GM19351 (cell line): ENCODE measurements around the gene GSK3B.
"Not testable (repeated sequence)": the region's sequence is repeated elsewhere in the genome, so short reads cannot be mapped to it uniquely, and the experiment has no call there.

Source experiments
- ATAC-seq: cut with Tn5 transposase; IDR thresholded peaks from one replicate; pipeline ENCODE4 v1.9.1; 2021; ENCODE audit warnings: mild to moderate bottlenecking, moderate library complexity; ENCODE audit not compliant: unreplicated experiment

The GSK3B gene

DNA sequence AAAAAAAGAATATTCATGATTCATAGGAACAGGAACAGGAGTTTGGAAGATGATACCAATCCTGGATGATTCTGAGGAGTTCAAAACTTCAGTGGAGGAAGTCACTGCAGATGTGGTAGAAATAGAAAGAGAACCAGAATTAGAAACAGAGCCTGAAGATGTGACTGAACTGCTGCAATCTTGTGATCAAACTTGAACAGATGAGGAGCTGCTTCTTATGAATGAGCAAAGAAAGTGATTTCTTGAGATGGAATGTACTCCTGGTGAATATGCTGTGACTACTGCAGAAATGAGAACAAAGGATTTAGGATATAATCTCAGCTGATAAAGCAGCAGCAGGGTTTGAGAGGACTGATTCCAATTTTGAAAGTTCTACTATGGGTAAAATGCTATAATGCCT lies 72.7 kb downstream of the GSK3B start:
- no peak for ATAC-seq

DNA sequence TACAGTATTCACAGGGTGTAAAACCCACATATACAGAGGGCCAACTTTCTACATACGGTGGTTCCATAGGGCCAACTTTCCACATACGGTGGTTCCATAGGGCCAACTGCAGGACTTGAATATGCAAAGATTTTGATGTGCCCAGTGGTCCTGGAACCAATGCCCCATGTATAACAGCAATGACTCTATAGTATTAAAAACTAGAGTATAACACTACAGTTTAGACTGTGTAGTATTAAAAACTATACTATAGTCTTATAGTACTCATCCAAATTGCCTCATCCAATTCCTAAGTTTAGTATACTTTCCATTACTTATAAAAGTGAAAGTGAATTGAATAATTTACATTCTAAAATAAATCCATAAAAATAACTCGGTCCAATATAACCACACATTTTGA lies 75.9 kb downstream of the GSK3B start:
- no peak for ATAC-seq

DNA sequence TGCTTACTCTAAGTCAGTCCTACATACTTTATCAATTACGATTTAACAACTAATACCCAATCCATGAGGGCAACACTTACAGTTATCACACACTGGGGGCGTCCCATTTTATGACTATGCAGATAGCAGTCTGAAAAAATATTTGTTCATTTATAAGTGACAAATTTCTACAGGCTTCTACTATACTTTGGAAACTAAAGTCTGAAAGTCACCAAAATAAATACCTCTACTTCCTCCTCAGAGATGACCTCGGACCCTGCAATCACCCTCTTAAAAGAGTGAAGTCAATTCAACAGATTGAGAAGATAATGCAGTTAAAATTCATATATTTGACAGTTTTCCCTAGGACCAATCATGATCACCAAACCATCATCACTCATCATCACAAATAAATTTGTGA lies 76.6 kb downstream of the GSK3B start:
- no peak for ATAC-seq

DNA sequence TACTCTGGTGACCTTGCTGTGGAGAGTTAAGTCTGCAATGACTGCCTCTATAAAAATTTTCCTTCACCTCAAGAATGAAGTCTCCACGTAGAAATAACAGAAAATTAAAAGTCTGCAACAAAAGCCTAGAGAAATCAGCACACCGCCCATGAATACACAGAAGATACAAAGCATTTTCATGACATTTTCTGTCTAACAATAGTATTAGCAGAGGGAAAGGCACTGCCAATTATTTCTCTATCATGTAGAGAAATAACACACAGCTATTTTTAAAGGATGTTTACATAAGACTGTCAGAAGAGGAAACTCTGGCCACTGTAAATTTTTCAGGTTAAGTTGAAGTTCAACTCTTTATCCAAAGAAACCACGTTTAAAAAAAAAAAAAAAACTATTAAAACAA lies 80.8 kb downstream of the GSK3B start:
- ATAC-seq: no peak

DNA sequence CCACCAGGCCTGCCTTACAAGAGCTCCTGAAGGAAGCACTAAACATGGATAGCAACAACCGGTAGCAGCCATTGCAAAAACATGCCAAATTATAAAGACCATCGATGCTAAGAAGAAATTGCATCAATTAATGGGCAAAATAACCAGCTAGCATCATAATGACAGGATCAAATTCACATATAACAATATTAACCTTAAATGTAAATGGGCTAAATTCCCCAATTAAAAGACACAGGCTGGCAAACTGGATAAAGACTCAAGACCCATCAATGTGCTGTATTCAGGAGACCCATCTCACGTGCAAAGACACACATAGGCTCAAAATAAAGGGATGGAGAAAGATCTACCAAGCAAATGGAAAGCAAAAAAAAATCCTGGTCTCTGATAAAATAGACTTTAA lies 88.5 kb downstream of the GSK3B start:
- ATAC-seq: not testable (repeated sequence)

DNA sequence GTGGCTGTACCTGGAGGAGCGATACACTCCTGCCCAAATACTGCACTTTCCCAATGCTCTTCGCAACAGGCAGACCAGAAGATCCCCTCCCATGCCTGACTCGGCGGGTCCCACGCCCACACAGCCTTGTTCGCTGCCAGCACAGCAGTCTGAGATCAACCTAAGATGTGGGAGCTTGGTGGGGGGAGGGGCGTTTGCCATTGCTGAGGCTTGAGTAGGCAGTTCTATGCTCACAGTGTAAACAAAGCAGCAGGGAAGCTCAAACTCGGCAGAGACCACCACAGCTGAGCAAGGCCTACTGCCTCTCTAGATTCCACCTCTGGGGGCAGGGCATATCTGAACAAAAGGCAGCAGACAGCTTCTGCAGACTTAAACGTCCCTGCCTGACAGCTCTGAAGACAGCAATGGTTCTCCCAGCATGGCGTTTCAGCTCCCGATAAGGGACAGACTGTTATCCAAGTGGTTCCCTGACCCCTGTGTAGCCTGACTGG lies 90.2 kb downstream of the GSK3B start:
- ATAC-seq: not testable (repeated sequence)

DNA sequence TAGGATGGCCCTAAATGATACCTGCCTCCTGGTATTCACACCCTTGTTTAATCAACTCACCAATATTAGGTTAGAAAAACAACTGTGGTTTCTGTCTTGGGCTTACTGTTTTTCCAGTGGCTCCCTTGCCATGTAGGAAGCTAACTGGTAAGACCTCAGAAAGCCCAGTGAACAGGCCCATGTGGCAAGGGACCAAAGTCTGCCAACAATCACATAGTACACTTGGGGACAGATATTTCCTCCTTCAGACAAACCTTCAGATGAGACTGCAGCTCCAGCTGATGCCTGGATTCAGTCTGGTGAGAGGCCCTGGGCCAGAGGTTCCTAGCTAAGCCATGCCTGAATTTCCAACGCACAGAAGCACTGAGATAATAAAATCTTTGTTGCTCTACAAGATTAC lies 96.1 kb downstream of the GSK3B start:
- no peak for ATAC-seq

DNA sequence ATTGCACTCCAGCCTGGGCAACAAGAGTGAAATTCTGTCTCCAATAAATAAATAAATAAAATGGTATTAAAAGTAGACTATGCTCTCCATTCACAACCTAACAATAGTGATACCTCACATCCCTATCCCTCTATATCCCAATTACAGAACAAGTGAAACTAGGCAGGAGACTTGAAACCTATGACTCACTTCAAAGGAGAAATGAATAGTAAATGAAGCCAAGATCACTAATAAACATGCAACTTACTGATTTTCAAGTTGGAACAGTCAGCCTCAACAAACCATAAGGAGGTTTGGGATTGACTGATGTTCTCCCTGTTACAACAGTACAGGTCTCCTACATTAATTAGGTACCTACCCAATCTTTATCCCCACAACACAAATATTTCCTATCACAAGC lies 103.4 kb downstream of the GSK3B start:
- ATAC-seq: no peak

DNA sequence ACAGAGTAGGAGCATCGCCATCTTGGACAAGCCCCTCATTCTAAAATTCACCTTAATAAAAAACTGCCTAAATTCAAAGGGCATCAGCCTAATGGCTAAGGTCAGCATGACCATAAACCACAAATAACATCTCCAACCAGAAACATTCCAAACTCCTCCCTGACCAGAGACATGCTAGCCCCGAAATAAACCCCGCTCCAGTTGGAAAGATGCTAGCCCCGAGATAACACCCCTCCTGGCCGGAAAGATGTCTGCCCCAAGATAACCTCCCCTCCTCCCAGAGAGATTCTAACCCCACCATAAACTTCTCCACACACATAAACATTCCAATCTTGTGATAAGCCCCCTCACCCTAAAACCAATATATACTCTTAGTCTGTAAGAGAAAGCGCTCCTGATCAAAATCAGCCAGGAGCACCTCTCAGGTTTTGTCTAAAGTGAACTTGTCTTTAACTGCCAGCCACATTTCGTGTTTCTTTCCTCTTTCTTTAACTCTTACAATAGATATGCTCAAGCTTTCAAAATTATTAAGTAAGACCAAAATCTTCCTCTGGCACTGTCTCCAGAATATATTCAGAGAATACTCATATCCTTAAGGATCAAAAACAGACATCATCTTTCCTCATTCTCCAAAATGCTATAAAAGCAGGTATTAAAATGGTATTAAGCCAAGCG lies 104.1 kb downstream of the GSK3B start:
- ATAC-seq: no peak

DNA sequence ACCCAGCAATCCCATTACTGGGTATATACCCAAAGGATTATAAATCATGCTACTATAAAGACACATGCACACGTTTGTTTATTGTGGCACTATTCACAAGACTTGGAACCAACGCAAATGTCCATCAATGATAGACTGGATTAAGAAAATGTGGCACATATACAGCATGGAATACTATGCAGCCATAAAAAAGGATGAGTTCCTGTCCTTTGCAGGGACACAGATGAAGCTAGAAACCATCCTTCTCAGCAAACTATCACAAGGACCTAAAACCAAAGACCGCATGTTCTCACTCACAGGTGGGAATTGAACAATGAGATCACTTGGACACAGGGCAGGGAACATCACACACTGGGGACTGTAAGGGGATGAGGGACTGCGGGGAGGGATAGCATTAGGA lies 107.4 kb downstream of the GSK3B start:
- not testable (repeated sequence) for ATAC-seq

DNA sequence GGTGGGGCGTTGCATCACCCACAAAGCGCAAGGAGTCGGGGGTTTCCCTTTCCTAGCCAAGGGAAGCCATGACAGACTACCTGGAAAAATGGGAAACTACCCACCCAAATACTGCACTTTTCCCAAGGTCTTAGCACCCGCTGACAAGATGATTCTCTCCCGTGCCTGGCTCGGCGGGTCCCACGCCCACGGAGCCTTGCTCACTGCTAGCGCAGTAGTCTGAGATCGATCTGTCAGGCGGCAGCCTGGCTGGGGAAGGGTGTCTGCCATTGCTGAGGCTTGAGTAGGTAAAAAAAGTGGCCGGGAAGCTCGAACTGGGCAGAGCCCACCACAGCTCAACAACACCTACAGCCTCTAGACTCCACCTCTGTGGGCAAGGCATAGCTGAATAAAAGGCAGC lies 112.9 kb downstream of the GSK3B start:
- no peak for ATAC-seq

DNA sequence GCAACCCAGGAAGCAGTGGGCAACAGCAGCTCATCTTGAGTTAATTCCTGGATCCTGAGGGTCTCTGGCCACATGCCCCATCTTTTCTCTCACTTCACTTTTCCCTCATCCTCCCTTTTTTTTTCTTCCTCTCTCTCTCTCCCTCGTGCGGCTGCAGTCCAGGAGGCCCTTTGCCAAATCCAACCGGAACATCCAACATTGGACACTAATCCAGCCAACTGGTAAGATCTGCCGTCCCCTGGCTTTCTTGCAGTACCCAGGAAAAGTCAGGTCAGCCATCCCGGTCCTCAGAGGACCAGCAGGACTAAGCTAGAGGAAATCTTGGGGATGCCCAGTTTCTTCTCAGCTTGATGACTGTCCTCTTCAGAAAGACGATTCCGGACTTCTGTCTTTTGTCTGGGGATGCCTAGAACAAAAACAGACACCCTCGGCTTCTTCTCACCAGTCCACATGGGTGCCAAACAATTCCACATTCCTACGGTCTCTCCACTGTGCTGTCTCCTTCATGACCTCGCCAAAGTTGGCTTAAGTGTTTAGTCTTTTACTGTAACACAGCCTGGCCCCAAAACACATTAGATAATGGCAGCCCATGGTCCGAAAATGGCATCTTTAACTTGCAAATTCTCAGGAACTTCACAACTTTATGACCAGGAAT lies 115.6 kb downstream of the GSK3B start:
- no peak for ATAC-seq

DNA sequence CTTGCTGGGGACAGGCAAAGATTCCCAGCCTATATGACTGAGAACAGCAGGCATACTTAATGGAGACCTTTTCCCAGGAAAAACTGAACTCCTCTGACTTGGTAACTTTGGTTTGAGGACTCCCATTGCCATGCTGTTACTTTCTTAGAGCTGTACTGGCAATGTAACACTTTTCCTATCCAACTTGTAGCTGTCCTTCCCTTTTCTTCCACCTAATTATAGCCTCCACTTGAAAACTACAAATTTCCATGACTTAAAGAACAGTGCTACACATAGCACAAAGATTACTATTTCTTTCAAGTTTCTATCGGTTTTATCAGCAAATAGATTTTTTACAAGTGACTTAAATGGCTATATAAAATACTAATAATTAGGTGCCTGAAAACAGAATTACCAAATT lies 116.9 kb downstream of the GSK3B start:
- ATAC-seq: no peak

DNA sequence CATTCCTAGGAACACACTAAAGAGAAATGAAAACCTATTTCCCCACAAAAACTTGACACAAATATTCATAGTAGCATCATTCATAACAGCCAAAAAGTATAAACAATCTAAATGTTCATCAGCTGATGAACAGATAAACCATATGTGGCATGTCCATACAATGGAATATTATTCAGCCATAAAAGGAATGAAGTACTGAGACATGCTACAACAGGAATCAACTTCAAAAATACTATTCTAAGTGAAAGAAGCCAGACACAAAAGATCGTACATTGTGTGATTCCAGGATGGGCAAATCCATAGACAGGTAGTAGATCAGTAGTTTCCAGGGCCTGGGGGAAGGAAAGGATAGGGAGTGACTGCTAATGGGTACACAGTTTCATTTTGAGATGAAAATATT lies 118.0 kb downstream of the GSK3B start:
- ATAC-seq: no peak

DNA sequence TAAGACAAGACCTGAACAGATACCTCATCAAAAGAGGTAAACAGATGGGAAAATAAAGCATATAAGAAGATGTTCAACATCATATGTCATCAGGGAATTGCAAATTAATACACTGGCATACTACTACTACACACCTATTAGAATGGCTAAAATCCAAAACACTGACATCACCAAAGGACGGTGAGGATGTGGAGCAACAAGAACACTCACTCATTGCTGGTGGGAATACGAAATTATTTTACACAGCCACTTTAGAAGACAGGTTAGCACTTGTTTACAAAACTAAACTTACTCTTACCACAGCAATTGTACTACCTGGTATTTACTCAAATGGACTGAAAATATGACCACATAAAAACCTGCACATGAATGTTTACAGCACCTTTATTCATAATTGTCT lies 119.6 kb downstream of the GSK3B start:
- ATAC-seq: no peak

DNA sequence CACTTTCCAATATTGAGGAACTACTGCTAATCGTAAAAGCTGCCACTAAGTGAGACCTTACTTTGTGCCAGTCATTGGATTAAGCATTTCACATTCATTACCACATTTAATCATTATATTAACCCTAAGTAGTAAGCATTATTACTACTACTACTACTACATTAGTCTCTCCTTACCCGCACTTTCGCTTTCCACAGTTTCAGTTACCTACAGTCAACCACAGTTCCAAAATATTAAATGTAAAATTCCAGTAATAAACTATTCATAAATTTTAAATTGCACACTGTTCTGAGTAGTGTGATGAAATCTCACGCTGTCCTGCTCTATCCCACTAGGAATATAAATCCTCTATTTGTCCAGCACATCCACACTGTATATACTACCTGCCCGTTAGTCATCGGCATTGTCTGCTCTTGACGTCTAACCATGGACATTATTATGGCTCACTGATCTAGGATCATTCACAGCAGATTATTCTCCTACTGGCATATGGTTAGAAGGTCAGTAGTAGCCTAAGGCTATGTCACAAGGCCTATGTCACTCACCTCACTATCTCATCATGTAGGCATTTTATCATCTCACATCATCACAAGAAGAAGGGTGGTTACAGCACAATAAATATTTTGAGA lies 121.1 kb downstream of the GSK3B start:
- ATAC-seq: no peak

DNA sequence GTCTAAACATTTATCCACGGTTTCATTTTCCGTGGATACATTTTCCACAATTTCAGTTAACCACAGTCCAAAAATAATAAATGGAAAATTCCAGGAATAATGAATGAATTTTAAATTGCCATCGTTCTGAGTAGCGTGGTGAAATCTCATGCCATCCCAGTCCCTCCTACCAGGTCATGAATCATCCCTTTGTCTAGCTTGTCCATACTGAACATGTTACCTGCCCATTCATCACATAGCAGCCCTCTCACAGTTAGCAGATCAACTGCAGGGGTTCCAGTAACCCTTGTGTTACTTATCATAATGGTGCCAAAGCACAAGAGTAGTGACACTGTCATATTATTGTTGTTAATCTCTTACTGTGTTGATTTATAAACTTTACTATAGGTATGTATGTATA lies 124.5 kb downstream of the GSK3B start:
- no peak for ATAC-seq

DNA sequence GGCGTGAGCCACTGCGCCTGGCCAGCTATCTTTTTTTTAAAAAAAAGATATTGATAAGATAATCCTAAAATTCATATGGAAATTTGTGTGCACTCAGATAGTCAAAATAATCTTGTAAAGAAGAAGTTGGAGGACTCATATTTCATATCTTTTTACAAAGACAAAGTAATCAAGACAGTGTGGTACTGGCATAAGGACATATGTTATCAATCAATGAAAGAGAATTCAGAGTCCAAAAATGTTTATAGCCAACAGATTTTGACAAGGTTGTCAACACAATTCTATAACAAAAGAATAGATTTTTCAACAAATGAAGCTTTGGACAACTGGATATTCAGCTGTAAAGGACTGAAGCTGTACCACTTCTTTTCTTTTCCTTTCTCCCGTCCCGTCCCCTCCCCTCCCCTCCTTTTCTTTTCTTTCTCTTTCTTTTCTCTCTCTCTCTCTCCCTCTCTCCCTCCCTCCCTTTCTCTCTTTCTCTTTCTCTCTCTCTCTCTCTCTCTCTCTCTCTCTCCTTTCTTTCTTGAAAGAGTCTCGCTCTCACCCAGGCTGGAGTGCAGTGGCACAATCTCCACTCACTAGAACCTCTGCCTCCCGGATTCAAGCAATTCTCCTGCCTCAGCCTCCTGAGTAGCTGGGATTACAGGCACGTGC lies 126.8 kb downstream of the GSK3B start:
- ATAC-seq: no peak

DNA sequence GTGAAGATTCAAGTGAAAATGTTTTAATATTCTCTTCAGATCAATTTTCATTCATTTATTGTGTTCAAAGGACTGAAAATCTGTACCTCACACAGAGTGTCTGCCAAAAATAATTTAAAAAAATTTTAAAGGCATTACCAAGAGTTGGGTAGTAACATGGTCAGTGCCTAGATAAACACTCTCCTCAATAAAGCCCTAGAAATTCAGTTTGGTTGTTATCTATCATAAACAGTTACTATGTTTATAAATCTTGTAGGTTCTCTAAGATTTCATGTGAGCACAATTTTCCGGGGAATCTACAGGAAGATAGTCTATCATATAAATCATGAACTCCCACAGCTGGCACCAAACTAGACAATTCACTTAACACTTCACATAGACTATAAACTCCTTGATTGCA lies 128.6 kb downstream of the GSK3B start:
- no peak for ATAC-seq

DNA sequence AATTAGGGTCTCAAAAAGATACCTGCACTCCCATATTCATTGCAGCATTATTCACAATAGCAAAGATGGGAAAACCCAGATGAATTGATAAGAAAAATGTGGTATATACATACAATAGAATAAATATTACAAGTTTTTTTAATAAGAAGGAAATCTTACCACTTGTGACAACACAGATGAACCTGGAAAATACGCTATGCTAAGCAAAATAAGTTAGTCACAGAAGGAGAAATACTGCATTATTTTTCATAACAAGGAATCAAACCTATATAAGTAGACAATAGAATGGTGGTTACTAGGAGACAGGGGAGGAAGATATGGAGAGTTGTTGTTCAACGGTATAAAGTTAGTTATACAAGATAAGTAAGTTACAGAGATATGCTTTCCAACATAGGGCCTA lies 130.0 kb downstream of the GSK3B start:
- no peak for ATAC-seq

DNA sequence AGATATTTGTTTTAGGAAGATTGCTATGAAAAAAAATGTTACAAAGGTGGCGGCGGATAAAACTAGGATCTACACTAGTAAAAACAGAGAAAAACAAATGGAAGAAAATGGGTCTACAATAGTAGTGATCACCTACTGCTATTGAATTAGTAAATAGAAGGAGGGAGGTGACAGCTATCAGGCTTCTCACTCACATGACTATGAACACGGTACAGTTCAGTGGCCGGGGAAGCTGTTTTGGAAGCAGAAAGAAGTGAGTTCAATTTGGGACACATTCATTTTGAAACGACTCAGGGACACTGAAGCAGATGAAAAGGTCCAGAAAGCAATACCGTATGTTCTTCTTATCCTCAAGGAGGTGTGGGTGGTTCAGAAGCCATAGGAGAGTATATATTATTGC lies 138.3 kb downstream of the GSK3B start:
- no peak for ATAC-seq
